Adrenal gland (tissue), 5 donors: ENCODE results near the gene BCAR1.

Source experiments
- CTCF ChIP-seq, 6 experiments: fragments of 450-650 bp in 4 of 6; fragments of 200-600 bp in 2 of 6; sonication (generic) in 1 of 6; IDR thresholded peaks; 1 replicate in 5 of 6; 2 replicates in 1 of 6; pipeline versions ENCODE4 v1.5.1 to v1.8.0; 2016 to 2021; ENCODE audit warnings: antibody characterized with exemption in 6 of 6, mild to moderate bottlenecking in 2 of 6, moderate library complexity in 1 of 6
- POLR2A ChIP-seq, 2 donors: fragments of 450-650 bp; IDR thresholded peaks; one replicate each; pipeline ENCODE4 v1.6.1; 2017; ENCODE audit warnings: antibody characterized with exemption in 2 of 2, mild to moderate bottlenecking in 2 of 2, moderate library complexity in 1 of 2
- donor health status: DM: no; HTN: no; CAD: no.

DNA sequence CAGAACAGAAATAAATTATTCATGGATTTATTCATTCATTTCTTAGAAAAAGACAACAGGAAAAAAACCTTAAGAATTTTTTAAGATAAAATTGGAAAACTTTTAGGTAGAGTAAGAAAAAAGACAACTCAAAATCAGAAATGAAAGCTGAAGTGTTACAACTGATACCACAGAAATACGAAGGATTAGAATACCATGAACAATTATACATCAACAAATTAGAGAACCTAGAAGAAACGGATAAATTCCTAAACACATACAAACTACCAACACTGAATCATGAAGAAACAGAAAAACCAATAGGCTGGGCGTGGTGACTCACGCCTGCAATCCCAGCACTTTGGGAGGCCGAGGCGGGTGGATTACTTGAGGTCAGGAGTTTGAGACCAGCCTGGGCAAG, 72.2 kb downstream of the BCAR1 start:
- TF ChIP-seq CTCF (IDR thresholded peaks at IDR 0.05) (no peak), POLR2A (IDR thresholded peaks at IDR 0.05) (no peak)
